ENCODE measurements around the gene SERPINB13. TPM values are rescaled to one million over a fixed set of nuclear protein-coding genes. Genes with fewer than 3 reads are reported as not detected.

The SERPINB13 gene
- total RNA-seq, result not detected

- no peaks in the 10 kb centered on the region for H3K4me1 Mint-ChIP-seq
Measured at GRCh38 chr18:63586966-63587365, at the start of gene SERPINB13. SERPINB13 (plus strand) TSS chr18:63587343; CDS start chr18:63588668, 1,325 bp downstream.

GRCh38 chr18:63539904-63540510 lies 47.1 kb upstream of the SERPINB13 start:
- Mint-ChIP-seq H3K4me3 (no peak overlapping the region), H3K4me1 (no peaks in the 10 kb centered on the region), H3K27me3 (peaks cover 15% of the 10 kb centered on the region)

More at GRCh38 chr18:63586966-63587365, at the start of gene SERPINB13:
- no peak for DNase-seq
- no peak within 1 kb of the TSS for H3K4me3 Mint-ChIP-seq
- no peaks in the 10 kb centered on the region for H3K9me3 Mint-ChIP-seq
- H3K27ac Mint-ChIP-seq, result no peak within 1 kb of the TSS
- H3K27me3 Mint-ChIP-seq, result no peaks in the 10 kb centered on the region
- no peaks in the 10 kb centered on the region for H3K36me3 Mint-ChIP-seq

DNA sequence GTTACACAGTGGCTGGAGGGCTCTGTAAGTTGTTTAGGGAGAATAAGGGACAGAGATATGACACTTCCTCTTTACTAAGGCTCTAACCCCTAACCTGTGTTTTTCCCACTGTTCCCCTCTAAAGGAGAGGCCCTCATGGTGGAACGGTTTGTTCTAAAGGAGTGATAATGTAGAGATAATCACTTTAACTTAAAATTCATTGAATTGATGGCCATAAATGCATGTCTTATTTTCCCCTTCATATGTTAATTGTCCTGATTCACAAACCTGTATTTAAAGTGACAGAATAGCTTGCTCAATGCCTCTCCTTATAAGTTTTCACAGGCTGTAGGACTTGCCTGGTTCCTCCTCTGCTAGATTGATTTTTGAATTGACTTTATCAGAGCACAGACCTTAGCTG lies 45.1 kb upstream of the SERPINB13 start, which contains the start of gene SERPINB12:
SERPINB12 (plus strand) TSS at position 301 of the 400 bp plus-strand sequence. CDS start 13,791 bp downstream, outside the sequence.
- Mint-ChIP-seq H3K36me3 (no peaks in the 10 kb centered on the region), H3K9me3 (no peaks in the 10 kb centered on the region), H3K4me1 (no peaks in the 10 kb centered on the region), H3K27ac (no peak within 1 kb of the TSS), H3K27me3 (peaks cover 19% of the 10 kb centered on the region), H3K4me3 (no peak within 1 kb of the TSS)
- DNase-seq, result no peak

More at GRCh38 chr18:63539904-63540510, 47.1 kb upstream of the SERPINB13 start:
- Mint-ChIP-seq H3K27ac (no peak overlapping the region), H3K9me3 (no peaks in the 10 kb centered on the region), H3K36me3 (no peaks in the 10 kb centered on the region)
- no peak for DNase-seq

- peaks cover 18% of the 10 kb centered on the region for H3K27me3 Mint-ChIP-seq
- H3K4me3 Mint-ChIP-seq, result no peak overlapping the region
- H3K9me3 Mint-ChIP-seq, result no peaks in the 10 kb centered on the region
- H3K36me3 Mint-ChIP-seq, result no peaks in the 10 kb centered on the region
- no peaks in the 10 kb centered on the region for H3K4me1 Mint-ChIP-seq
- no peak overlapping the region for H3K27ac Mint-ChIP-seq
- no peak for DNase-seq
Measured at GRCh38 chr18:63544017-63544416, 43.1 kb upstream of the SERPINB13 start.

DNA sequence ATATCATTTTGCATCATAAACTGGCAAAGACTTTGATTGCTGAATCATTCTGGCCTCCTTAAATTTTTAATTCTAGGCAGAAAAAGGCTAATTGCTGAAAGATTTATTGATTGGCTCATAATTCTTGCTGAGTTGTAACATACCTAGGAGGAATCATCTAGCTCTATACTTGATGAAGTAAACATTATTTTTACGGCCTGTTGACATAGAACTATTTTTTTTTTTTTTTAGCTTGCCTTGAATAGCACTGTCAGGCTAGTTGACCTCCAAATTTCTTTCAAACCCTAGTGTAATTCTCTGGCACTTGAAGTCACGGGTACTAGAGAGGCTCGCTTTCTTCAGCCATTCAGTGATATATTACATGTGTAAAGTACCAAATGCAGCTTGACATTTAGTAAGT lies 42.1 kb upstream of the SERPINB13 start:
- Mint-ChIP-seq H3K36me3 (no peaks in the 10 kb centered on the region), H3K4me3 (no peak overlapping the region), H3K4me1 (no peaks in the 10 kb centered on the region), H3K9me3 (no peaks in the 10 kb centered on the region), H3K27me3 (peaks cover 10% of the 10 kb centered on the region), H3K27ac (no peak overlapping the region)
- no peak for DNase-seq

GRCh38 chr18:63550068-63550467 lies 37.1 kb upstream of the SERPINB13 start:
- H3K27ac Mint-ChIP-seq, result no peak overlapping the region
- H3K9me3 Mint-ChIP-seq, result no peaks in the 10 kb centered on the region
- peaks cover 12% of the 10 kb centered on the region for H3K27me3 Mint-ChIP-seq
- H3K36me3 Mint-ChIP-seq, result no peaks in the 10 kb centered on the region
- no peaks in the 10 kb centered on the region for H3K4me1 Mint-ChIP-seq
- no peak overlapping the region for H3K4me3 Mint-ChIP-seq
- DNase-seq, result no peak

GRCh38 chr18:63551769-63552168 lies 35.4 kb upstream of the SERPINB13 start:
- DNase-seq, result no peak
- H3K4me3 Mint-ChIP-seq, result no peak overlapping the region
- H3K27me3 Mint-ChIP-seq, result peaks cover 10% of the 10 kb centered on the region
- no peaks in the 10 kb centered on the region for H3K36me3 Mint-ChIP-seq
- no peaks in the 10 kb centered on the region for H3K4me1 Mint-ChIP-seq
- no peak overlapping the region for H3K27ac Mint-ChIP-seq
- H3K9me3 Mint-ChIP-seq, result no peaks in the 10 kb centered on the region

GRCh38 chr18:63552581-63552980 lies 34.6 kb upstream of the SERPINB13 start:
- Mint-ChIP-seq H3K4me1 (no peaks in the 10 kb centered on the region), H3K27ac (no peak overlapping the region), H3K36me3 (no peaks in the 10 kb centered on the region), H3K4me3 (no peak overlapping the region), H3K27me3 (peaks cover 7% of the 10 kb centered on the region), H3K9me3 (no peaks in the 10 kb centered on the region)
- no peak for DNase-seq

GRCh38 chr18:63553081-63553480 lies 34.1 kb upstream of the SERPINB13 start:
- no peaks in the 10 kb centered on the region for H3K4me1 Mint-ChIP-seq
- H3K9me3 Mint-ChIP-seq, result no peaks in the 10 kb centered on the region
- no peak for DNase-seq
- H3K27me3 Mint-ChIP-seq, result peaks cover 4% of the 10 kb centered on the region
- no peak overlapping the region for H3K4me3 Mint-ChIP-seq
- no peaks in the 10 kb centered on the region for H3K36me3 Mint-ChIP-seq
- no peak overlapping the region for H3K27ac Mint-ChIP-seq

DNA sequence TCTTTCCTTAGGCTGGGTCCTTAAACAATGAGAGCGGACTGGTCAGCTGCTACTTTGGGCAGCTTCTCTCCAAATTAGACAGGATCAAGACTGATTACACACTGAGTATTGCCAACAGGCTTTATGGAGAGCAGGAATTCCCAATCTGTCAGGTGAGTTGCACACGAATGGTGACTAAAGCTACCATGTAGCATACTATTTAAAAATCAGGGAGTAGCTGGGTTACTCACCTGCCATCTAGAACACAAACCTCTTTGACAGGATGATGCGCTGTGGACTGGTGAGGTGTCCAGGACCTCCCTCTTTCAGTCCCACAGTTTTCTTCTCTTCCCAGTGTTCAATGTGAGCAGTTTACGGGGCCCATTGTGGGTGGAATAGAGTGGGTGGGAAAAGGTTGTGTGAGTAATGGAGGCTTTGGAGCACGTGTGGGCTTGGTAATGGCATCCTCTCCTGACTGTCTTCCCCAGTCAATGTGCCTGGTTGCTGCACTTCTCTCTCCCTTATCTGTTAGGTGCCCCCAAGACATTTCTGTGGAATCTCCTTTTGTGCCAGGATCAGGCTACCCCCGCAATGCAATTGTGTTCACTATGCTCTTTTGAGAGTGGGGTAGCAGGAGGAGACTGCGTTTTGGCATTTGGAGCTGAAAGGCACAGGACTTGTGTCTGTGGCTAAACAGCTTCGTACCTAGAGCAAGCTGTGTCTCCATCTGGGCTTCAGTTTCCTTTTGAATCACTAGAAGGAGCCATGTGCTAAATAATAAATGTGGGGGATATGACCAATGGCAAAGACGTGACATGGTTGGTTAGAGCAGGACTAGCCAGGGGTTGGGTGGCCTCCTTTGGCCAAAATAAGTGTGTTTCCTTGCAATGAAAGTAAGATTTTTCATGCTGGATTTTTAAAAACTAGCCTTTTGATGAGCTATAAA lies 27.3 kb upstream of the SERPINB13 start:
- no peaks in the 10 kb centered on the region for H3K4me1 Mint-ChIP-seq
- no peak overlapping the region for H3K4me3 Mint-ChIP-seq
- peaks cover 17% of the 10 kb centered on the region for H3K27me3 Mint-ChIP-seq
- no peak overlapping the region for H3K27ac Mint-ChIP-seq
- no peaks in the 10 kb centered on the region for H3K9me3 Mint-ChIP-seq
- H3K36me3 Mint-ChIP-seq, result no peaks in the 10 kb centered on the region
- no peak for DNase-seq

GRCh38 chr18:63562284-63562683 lies 24.9 kb upstream of the SERPINB13 start:
- Mint-ChIP-seq H3K36me3 (no peaks in the 10 kb centered on the region), H3K27ac (no peak overlapping the region), H3K4me3 (no peak overlapping the region), H3K9me3 (no peaks in the 10 kb centered on the region), H3K27me3 (peaks cover 17% of the 10 kb centered on the region), H3K4me1 (no peaks in the 10 kb centered on the region)
- no peak for DNase-seq

DNA sequence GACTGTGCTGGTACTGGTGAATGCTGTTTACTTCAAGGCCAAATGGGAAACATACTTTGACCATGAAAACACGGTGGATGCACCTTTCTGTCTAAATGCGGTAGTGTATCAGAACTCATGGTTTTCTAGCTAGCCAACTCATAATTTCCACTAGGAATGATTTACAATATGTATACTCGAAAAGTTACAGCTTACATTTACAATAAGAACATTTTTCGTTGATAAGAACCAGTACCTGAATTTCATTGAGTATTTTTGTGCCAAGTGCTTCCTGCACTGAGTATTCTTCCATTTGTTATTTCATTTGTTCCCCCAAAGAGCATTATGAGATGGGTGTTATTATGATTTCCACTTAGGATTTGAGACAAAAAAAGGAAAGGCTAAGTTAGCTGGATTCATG lies 23.1 kb upstream of the SERPINB13 start:
- H3K9me3 Mint-ChIP-seq, result no peaks in the 10 kb centered on the region
- no peak overlapping the region for H3K4me3 Mint-ChIP-seq
- no peaks in the 10 kb centered on the region for H3K36me3 Mint-ChIP-seq
- H3K4me1 Mint-ChIP-seq, result no peaks in the 10 kb centered on the region
- H3K27ac Mint-ChIP-seq, result no peak overlapping the region
- no peak for DNase-seq
- peaks cover 20% of the 10 kb centered on the region for H3K27me3 Mint-ChIP-seq

- Mint-ChIP-seq H3K4me3 (no peak overlapping the region), H3K27ac (no peak overlapping the region), H3K27me3 (peaks cover 14% of the 10 kb centered on the region), H3K9me3 (no peaks in the 10 kb centered on the region), H3K36me3 (no peaks in the 10 kb centered on the region), H3K4me1 (no peaks in the 10 kb centered on the region)
- no peak for DNase-seq
Measured at GRCh38 chr18:63564561-63564960, 22.6 kb upstream of the SERPINB13 start.

GRCh38 chr18:63567276-63567675 lies 19.9 kb upstream of the SERPINB13 start:
- no peaks in the 10 kb centered on the region for H3K9me3 Mint-ChIP-seq
- DNase-seq, result no peak
- no peaks in the 10 kb centered on the region for H3K4me1 Mint-ChIP-seq
- no peak overlapping the region for H3K27ac Mint-ChIP-seq
- H3K27me3 Mint-ChIP-seq, result peaks cover 13% of the 10 kb centered on the region
- H3K4me3 Mint-ChIP-seq, result no peak overlapping the region
- no peaks in the 10 kb centered on the region for H3K36me3 Mint-ChIP-seq

DNA sequence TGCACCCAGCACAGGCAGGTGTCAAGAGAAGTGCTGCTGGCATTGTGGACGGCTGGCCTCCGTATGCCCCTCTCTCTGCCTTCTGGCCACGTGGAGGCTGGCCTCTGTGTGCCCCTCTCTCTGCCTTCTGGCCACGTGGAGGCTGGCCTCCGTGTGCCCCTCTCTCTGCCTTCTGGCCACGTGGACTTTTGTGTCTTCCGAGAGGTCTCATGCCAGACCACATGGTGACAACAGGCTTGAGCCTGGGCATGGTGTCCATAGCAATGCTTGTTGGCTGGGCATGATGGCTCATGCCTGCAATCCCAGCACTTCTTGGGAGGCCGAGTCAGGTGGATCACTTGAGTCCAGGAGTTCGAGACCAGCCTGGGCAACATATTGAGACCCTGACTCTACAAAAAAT lies 19.3 kb upstream of the SERPINB13 start:
- H3K4me1 Mint-ChIP-seq, result no peaks in the 10 kb centered on the region
- no peak for DNase-seq
- H3K27ac Mint-ChIP-seq, result no peak overlapping the region
- H3K9me3 Mint-ChIP-seq, result no peaks in the 10 kb centered on the region
- peaks cover 13% of the 10 kb centered on the region for H3K27me3 Mint-ChIP-seq
- H3K36me3 Mint-ChIP-seq, result no peaks in the 10 kb centered on the region
- H3K4me3 Mint-ChIP-seq, result no peak overlapping the region
